ENCODE data around the gene ZNF496. TPM values are rescaled to one million over a fixed set of nuclear protein-coding genes. Genes with fewer than 3 reads are reported as not detected.

ZNF496 gene
- total RNA-seq, 1 experiment from 2014 or later: 66.5 TPM

GRCh38 chr1:247288341-247288740 lies 43.3 kb downstream of the ZNF496 start:
- H4K5ac ChIP-seq (ENCODE audit: insufficient read length, low read depth, low read length): no peak overlapping the region
- H3K9me3 ChIP-seq (ENCODE audit: control insufficient read depth, low read depth, low read length): no peaks in the 10 kb centered on the region
- Mint-ChIP-seq H3K27me3 (ENCODE audit: low read depth) (peaks cover 5% of the 10 kb centered on the region), H3K27ac (no peak overlapping the region), H3K4me1 (peaks cover 25 to 31% of the 10 kb centered on the region in 2 experiments), H3K36me3 (ENCODE audit: insufficient read depth in 1 of 3, low read depth in 3 of 3) (peaks cover 7 to 16% (median 15%) of the 10 kb centered on the region in 3 experiments), H3K9me3 (peaks cover 3 to 15% of the 10 kb centered on the region in 2 experiments; a peak in 4 of 5 replicates), H3K4me3 (no peak overlapping the region)
- H3K4me1 ChIP-seq (ENCODE audit: insufficient read depth, low read length): peaks cover 4% of the 10 kb centered on the region; the same call in 1 of the 2 replicates
- no peak overlapping the region for H3K9ac ChIP-seq (ENCODE audit: extremely low read depth, insufficient read length, low read length)
- no peak overlapping the region for H3K4me2 ChIP-seq (ENCODE audit: insufficient read depth, insufficient read length, low read length)
- no peaks in the 10 kb centered on the region for H4K20me1 ChIP-seq (ENCODE audit: control insufficient read depth, insufficient read depth, insufficient read length)
- H3K79me2 ChIP-seq (ENCODE audit: insufficient read depth, low read length): no peaks in the 10 kb centered on the region
- no peak overlapping the region for H3K18ac ChIP-seq (ENCODE audit: insufficient read length, low read depth, low read length)
- DNase-seq: no peak
- no peak overlapping the region for H2BK15ac ChIP-seq (ENCODE audit: low read depth, low read length)
- H3T11ph ChIP-seq (ENCODE audit: low read length): no peak overlapping the region
- no peak overlapping the region for H4K91ac ChIP-seq (ENCODE audit: insufficient read length, low read depth, low read length)
- WGBS (ENCODE audit: extremely low coverage, insufficient read length, low lambda C conversion rate): no CpG with 5 or more reads among the region's 6 CpGs
- no peak overlapping the region for H3K27ac ChIP-seq (ENCODE audit: insufficient read length, low read depth, low read length)
- no peak overlapping the region for H2BK20ac ChIP-seq (ENCODE audit: low read depth, low read length, poor library complexity, severe bottlenecking)
- no peak overlapping the region for H3K56ac ChIP-seq (ENCODE audit: insufficient read length, low read depth, low read length)
- no peak overlapping the region for H3K14ac ChIP-seq (ENCODE audit: insufficient read depth, low read length)
- H2BK5ac ChIP-seq (ENCODE audit: insufficient read length, low read length): no peak overlapping the region
- H2AK5ac ChIP-seq (ENCODE audit: insufficient read length, low read length): no peak overlapping the region
- H2AFZ ChIP-seq (ENCODE audit: low read length): no peak overlapping the region
- H3K79me1 ChIP-seq (ENCODE audit: insufficient read depth, low read depth, low read length, poor library complexity, severe bottlenecking): no peaks in the 10 kb centered on the region
- H4K8ac ChIP-seq (replicated peaks; ENCODE audit: insufficient read length, low read depth, low read length): no peak overlapping the region
- H3K4ac ChIP-seq (ENCODE audit: low read depth, low read length): no peak overlapping the region
- no peak overlapping the region for H3K23ac ChIP-seq (ENCODE audit: insufficient read length, low read depth, low read length)
- no peak overlapping the region for H2BK120ac ChIP-seq (ENCODE audit: low read depth, low read length, poor library complexity, severe bottlenecking)
- H3K27me3 ChIP-seq (ENCODE audit: insufficient read depth, low read length): no peaks in the 10 kb centered on the region
- TF ChIP-seq, protein P1, sequence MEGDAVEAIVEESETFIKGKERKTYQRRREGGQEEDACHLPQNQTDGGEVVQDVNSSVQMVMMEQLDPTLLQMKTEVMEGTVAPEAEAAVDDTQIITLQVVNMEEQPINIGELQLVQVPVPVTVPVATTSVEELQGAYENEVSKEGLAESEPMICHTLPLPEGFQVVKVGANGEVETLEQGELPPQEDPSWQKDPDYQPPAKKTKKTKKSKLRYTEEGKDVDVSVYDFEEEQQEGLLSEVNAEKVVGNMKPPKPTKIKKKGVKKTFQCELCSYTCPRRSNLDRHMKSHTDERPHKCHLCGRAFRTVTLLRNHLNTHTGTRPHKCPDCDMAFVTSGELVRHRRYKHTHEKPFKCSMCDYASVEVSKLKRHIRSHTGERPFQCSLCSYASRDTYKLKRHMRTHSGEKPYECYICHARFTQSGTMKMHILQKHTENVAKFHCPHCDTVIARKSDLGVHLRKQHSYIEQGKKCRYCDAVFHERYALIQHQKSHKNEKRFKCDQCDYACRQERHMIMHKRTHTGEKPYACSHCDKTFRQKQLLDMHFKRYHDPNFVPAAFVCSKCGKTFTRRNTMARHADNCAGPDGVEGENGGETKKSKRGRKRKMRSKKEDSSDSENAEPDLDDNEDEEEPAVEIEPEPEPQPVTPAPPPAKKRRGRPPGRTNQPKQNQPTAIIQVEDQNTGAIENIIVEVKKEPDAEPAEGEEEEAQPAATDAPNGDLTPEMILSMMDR (conservative IDR thresholded peaks at IDR 0.05): no peak
- H3K23me2 ChIP-seq (ENCODE audit: insufficient read length, low read depth, low read length, poor library complexity, severe bottlenecking): no peaks in the 10 kb centered on the region
- no peak overlapping the region for H2BK12ac ChIP-seq (ENCODE audit: insufficient read length, low read depth, low read length)

All from H9 (cell line).